OCI-LY7 (cell line): ENCODE measurements around the gene TOR1AIP1. TPM values are rescaled to one million over a fixed set of nuclear protein-coding genes. Genes with fewer than 3 reads are reported as not detected.

Experiments
- BruUV-seq: library from RNA; stranded (reverse); fragments of 400-500 nt; replicated peaks from 2 replicates; lab custom pipeline; 2021; lab: Mats Ljungman, UMichigan
- CTCF ChIA-PET: fragments of 300-600 bp; sonication (Branson Sonifier 250); formaldehyde crosslinking; loops from one replicate; lab custom pipeline; 2022; ENCODE audit warnings: antibody characterized with exemption; ENCODE audit not compliant: unreplicated experiment; lab: Charles Lee
- POLR2A ChIA-PET: fragments of 300-600 bp; sonication (Branson Sonifier 250); formaldehyde crosslinking; loops from one replicate; lab custom pipeline; 2022; ENCODE audit warnings: antibody characterized with exemption; lab: Charles Lee
- DNase-seq: peaks from one replicate; pipeline ENCODE4 v3.0.0-alpha.2; 2015; ENCODE audit warnings: low spot score
- H2AFZ ChIP-seq: fragments of 200-600 bp; sonication (generic), shearing (Covaris generic); 2 replicates; pipeline ENCODE4 v1.6.1; 2014; ENCODE audit warnings: mild to moderate bottlenecking, antibody characterized with exemption, low read length, moderate library complexity
- H3K27ac ChIP-seq: fragments of 200-600 bp; sonication (generic); 2 replicates; pipeline ENCODE4 v1.5.1; 2014; ENCODE audit warnings: mixed run types, low read depth, mild to moderate bottlenecking, moderate library complexity, low read length, inconsistent platforms; ENCODE audit not compliant: poor library complexity, severe bottlenecking
- H3K36me3 ChIP-seq: fragments of 200-600 bp; sonication (generic); 2 replicates; pipeline ENCODE4 v1.6.1; 2014; ENCODE audit warnings: mild to moderate bottlenecking, antibody characterized with exemption, low read length, moderate library complexity, mixed read lengths; ENCODE audit not compliant: insufficient read depth
- H3K4me1 ChIP-seq: fragments of 200-600 bp; sonication (generic); 2 replicates; pipeline ENCODE4 v1.5.1; 2014; ENCODE audit warnings: mild to moderate bottlenecking, low read length; ENCODE audit not compliant: insufficient read depth, poor library complexity, severe bottlenecking
- H3K4me2 ChIP-seq: fragments of 200-600 bp; sonication (generic); 2 replicates; pipeline ENCODE4 v1.6.1; 2014; ENCODE audit warnings: mild to moderate bottlenecking, low read length
- H3K4me3 ChIP-seq: fragments of 200-600 bp; sonication (generic); 2 replicates; pipeline ENCODE4 v1.5.1; 2014; ENCODE audit warnings: mild to moderate bottlenecking, low read depth, low read length; ENCODE audit not compliant: poor library complexity, severe bottlenecking
- H3K79me2 ChIP-seq: fragments of 200-600 bp; sonication (generic); 2 replicates; pipeline ENCODE4 v1.6.1; 2016; ENCODE audit warnings: low read depth, mild to moderate bottlenecking, low read length, moderate library complexity, mixed read lengths; ENCODE audit not compliant: insufficient read depth
- H3K9me2 ChIP-seq: fragments of 200-600 bp; sonication (generic); 2 replicates; pipeline ENCODE4 v1.6.1; 2016; ENCODE audit warnings: mild to moderate bottlenecking, low read length, mixed read lengths; ENCODE audit not compliant: insufficient read depth
- H3K9me3 ChIP-seq: fragments of 200-600 bp; sonication (generic); 2 replicates; pipeline ENCODE4 v1.6.1; 2014; ENCODE audit warnings: mild to moderate bottlenecking, mixed run types, low read length, mixed read lengths
- H4K20me1 ChIP-seq: fragments of 200-600 bp; sonication (generic); 2 replicates; pipeline ENCODE4 v1.6.1; 2014; ENCODE audit warnings: mild to moderate bottlenecking, antibody characterized with exemption, low read length, moderate library complexity, mixed read lengths; ENCODE audit not compliant: insufficient read depth
- EZH2phosphoT487 ChIP-seq: fragments of 200-600 bp; sonication (generic); IDR thresholded peaks from 2 replicates; pipeline ENCODE4 v1.6.1; 2018; ENCODE audit warnings: low read depth, borderline replicate concordance, mild to moderate bottlenecking, mixed run types, antibody characterized with exemption, low read length, moderate library complexity, mixed read lengths
- intact Hi-C: fragments of 100-400 bp; cut with micrococcal nuclease; formaldehyde crosslinking; loops from one replicate; pipeline ENCODE4 v1.10.0; 2022; ENCODE audit not compliant: unreplicated experiment
- total RNA-seq, 2 experiments: library from RNA; depleted of rRNA in 1 of 2; stranded (reverse); fragments of >200 nt in 1 of 2; shearing (Covaris generic) in 1 of 2; gene quantifications; 2 replicates each; pipeline ENCODE4 v1.2.3, GENCODE V29; 2014 to 2022
- TF ChIP-seq, protein P1 (sequence below): fragments of 200-600 bp; sonication (generic); conservative IDR thresholded peaks from 2 replicates; pipeline ENCODE4 v1.5.1; 2014; ENCODE audit warnings: mild to moderate bottlenecking, antibody characterized with exemption, low read length, moderate library complexity, mixed read lengths

Gene TOR1AIP1
- total RNA-seq, 2 experiments from 2014 or later: 11.0 to 14.5 TPM

DNA sequence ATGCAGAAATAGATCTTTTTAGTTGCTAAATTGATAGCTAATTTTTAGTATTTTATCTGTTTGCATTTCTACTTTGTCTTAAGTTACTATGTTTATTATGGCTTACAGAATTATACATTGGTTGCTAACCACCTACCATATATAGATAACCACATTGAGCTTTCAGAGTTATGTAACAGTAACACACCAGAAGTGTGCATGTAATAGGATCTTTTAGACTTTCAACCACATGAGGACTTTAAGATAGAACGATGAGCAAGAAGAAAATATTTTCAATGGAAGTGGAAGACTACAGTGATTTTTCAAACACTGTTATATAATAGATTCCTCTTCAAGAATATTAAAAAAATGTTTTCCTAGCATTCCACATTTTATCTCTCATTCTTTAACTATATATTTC, 28.8 kb downstream of the TOR1AIP1 start:
- H3K4me1 ChIP-seq: no peaks in the 10 kb centered on the region
- no peaks in the 10 kb centered on the region for H4K20me1 ChIP-seq
- no peak overlapping the region for H2AFZ ChIP-seq
- DNase-seq: no peak
- CTCF ChIA-PET: no interaction called here
- H3K9me3 ChIP-seq: no peaks in the 10 kb centered on the region
- H3K4me2 ChIP-seq: no peak overlapping the region
- H3K9me2 ChIP-seq: no peaks in the 10 kb centered on the region
- H3K27ac ChIP-seq: no peak overlapping the region
- H3K36me3 ChIP-seq: peaks cover 25% of the 10 kb centered on the region
- POLR2A ChIA-PET: interaction anchor here (0.7 to 2.0 kb wide), 4 partner anchors 9 to 17 kb away, joined by 3 to 9 read pairs (median 4); no protein-coding TSS in a partner anchor
- no peak for TF ChIP-seq EZH2phosphoT487
- TF ChIP-seq, protein P1, sequence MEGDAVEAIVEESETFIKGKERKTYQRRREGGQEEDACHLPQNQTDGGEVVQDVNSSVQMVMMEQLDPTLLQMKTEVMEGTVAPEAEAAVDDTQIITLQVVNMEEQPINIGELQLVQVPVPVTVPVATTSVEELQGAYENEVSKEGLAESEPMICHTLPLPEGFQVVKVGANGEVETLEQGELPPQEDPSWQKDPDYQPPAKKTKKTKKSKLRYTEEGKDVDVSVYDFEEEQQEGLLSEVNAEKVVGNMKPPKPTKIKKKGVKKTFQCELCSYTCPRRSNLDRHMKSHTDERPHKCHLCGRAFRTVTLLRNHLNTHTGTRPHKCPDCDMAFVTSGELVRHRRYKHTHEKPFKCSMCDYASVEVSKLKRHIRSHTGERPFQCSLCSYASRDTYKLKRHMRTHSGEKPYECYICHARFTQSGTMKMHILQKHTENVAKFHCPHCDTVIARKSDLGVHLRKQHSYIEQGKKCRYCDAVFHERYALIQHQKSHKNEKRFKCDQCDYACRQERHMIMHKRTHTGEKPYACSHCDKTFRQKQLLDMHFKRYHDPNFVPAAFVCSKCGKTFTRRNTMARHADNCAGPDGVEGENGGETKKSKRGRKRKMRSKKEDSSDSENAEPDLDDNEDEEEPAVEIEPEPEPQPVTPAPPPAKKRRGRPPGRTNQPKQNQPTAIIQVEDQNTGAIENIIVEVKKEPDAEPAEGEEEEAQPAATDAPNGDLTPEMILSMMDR: no peak
- BruUV-seq: no TSS peak
- intact Hi-C loops: no loop called here
- no peak overlapping the region for H3K4me3 ChIP-seq
- H3K79me2 ChIP-seq: no peaks in the 10 kb centered on the region

DNA sequence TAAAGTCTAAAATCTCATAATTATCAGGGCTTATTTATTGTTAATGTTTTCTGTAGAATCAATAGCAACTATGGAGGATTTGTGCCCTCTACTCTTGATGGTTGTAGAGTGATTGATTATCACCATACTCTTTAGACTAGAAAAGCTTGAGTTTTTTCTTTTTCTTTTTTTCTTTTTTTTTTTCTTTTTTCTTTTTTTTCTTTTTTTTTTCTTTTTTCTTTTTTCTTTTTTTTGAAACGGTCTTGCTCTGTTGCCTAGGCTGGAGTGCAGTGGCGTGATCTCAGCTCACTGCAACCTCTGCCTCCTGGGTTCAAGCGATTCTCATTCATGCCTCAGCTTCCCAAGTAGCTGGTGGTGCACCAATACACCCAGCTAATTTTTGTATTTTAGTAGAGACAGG, 29.7 kb downstream of the TOR1AIP1 start:
- CTCF ChIA-PET: no interaction called here
- H3K9me3 ChIP-seq: no peaks in the 10 kb centered on the region
- TF ChIP-seq, protein P1: no peak
- no peak for TF ChIP-seq EZH2phosphoT487
- no peaks in the 10 kb centered on the region for H3K4me1 ChIP-seq
- no peak overlapping the region for H3K4me2 ChIP-seq
- no peaks in the 10 kb centered on the region for H3K79me2 ChIP-seq
- DNase-seq: no peak
- no peak overlapping the region for H2AFZ ChIP-seq
- H3K36me3 ChIP-seq: peaks cover 22% of the 10 kb centered on the region
- H3K4me3 ChIP-seq: no peak overlapping the region
- no peaks in the 10 kb centered on the region for H3K9me2 ChIP-seq
- intact Hi-C loops: no loop called here
- POLR2A ChIA-PET: interaction anchor here (0.6 to 2.0 kb wide), 5 partner anchors 9 to 40 kb away, joined by 3 to 9 read pairs (median 3); no protein-coding TSS in a partner anchor
- H4K20me1 ChIP-seq: no peaks in the 10 kb centered on the region
- H3K27ac ChIP-seq: no peak overlapping the region
- no TSS peak for BruUV-seq

DNA sequence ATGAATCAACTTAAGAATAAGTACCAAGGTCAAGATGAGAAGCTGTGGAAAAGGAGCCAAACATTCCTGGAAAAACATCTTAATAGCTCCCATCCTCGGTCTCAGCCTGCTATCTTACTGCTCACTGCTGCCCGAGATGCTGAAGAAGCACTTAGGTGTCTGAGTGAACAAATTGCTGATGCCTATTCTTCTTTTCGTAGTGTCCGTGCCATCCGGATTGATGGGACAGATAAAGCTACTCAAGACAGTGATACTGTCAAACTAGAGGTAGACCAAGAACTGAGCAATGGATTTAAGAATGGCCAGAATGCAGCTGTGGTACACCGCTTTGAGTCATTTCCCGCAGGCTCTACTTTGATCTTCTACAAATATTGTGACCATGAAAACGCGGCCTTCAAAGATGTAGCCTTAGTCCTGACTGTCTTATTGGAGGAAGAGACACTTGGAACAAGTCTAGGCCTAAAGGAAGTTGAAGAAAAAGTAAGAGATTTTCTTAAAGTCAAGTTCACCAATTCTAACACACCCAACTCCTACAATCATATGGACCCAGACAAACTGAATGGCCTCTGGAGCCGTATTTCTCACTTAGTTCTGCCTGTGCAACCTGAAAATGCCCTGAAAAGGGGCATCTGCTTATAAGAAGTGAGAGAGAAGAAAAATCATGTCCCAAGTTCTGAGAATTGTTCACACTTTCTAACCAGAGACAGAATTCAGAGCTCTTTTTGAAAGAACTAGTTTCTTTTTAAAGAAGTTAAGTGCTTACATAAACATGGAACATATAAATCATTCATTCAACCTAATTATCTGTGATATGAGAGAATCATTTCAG, 35.7 kb downstream of the TOR1AIP1 start:
- Histone ChIP-seq H3K36me3 (peaks cover 19% of the 10 kb centered on the region; the same call in 1 of the 2 replicates), H3K4me3 (no peak overlapping the region), H3K9me3 (no peaks in the 10 kb centered on the region), H4K20me1 (no peaks in the 10 kb centered on the region), H2AFZ (no peak overlapping the region), H3K4me1 (no peaks in the 10 kb centered on the region), H3K4me2 (no peak overlapping the region), H3K79me2 (no peaks in the 10 kb centered on the region), H3K27ac (no peak overlapping the region), H3K9me2 (no peaks in the 10 kb centered on the region)
- POLR2A ChIA-PET: interaction anchor here (0.5 to 1.4 kb wide), 5 partner anchors 12 to 182 kb away, joined by 3 to 5 read pairs (median 4); no protein-coding TSS in a partner anchor
- BruUV-seq: TSS peak; percentile 41
- CTCF ChIA-PET: no interaction called here
- DNase-seq: no peak
- intact Hi-C loops: no loop called here
- TF ChIP-seq, protein P1: no peak
- no peak for TF ChIP-seq EZH2phosphoT487
